ENCODE measurements around the gene ACKR2.

GRCh38 chr3:42802876-42803413 lies 6.3 kb upstream of the ACKR2 start:
- no peak for TF ChIP-seq CTCF (IDR thresholded peaks at IDR 0.05)
- no peak for TF ChIP-seq POLR2A (IDR thresholded peaks at IDR 0.05)
